GM12801 (cell line): ENCODE measurements around the gene SLC35G3.

ENCODE experiments used
- CTCF ChIP-seq: IDR thresholded peaks from one replicate; pipeline ENCODE4 v1.5.1; 2011; ENCODE audit warnings: control low read depth; ENCODE audit not compliant: insufficient read length; ENCODE audit errors: extremely low read depth

The SLC35G3 gene

GRCh38 chr17:35183332-35183731 is 10.9 kb downstream of the SLC35G3 start:
- TF ChIP-seq CTCF, result no peak

GRCh38 chr17:35176897-35177296 is 17.3 kb downstream of the SLC35G3 start:
- TF ChIP-seq CTCF, result no peak

GRCh38 chr17:35175638-35176415 is 18.4 kb downstream of the SLC35G3 start:
- TF ChIP-seq CTCF, result no peak

- no peak for TF ChIP-seq CTCF
These were observed 19.3 kb downstream of the SLC35G3 start for GRCh38 chr17:35174835-35175334.

GRCh38 chr17:35171834-35172233 is 22.4 kb downstream of the SLC35G3 start:
- no peak for TF ChIP-seq CTCF

- TF ChIP-seq CTCF, result no peak
These were observed 23.0 kb downstream of the SLC35G3 start for GRCh38 chr17:35170968-35171771.

- TF ChIP-seq CTCF, result no peak
These were observed 24.3 kb downstream of the SLC35G3 start for GRCh38 chr17:35169835-35170363.
